ENCODE data around the gene ZNF18. TPM values are rescaled to one million over a fixed set of nuclear protein-coding genes. Genes with fewer than 3 reads are reported as not detected.

ZNF18 gene
- total RNA-seq, 1 donor from 2014 or later: 5.2 TPM

GRCh38 chr17:12037970-12038369 lies 40.7 kb upstream of the ZNF18 start:
- no peak for ATAC-seq
- intact Hi-C loops (cut with DNase I): no loop called here

GRCh38 chr17:12035673-12036072 lies 38.4 kb upstream of the ZNF18 start:
- no peak for TF ChIP-seq CTCF (IDR thresholded peaks at IDR 0.05)
- no peak overlapping the region for H3K4me3 ChIP-seq
- H3K27ac ChIP-seq: no peak overlapping the region
- ATAC-seq: no peak
- DNase-seq: no peak
- no peaks in the 10 kb centered on the region for H3K4me1 ChIP-seq
- no peaks in the 10 kb centered on the region for H3K9me3 ChIP-seq
- no peaks in the 10 kb centered on the region for H3K36me3 ChIP-seq
- no peaks in the 10 kb centered on the region for H3K27me3 ChIP-seq
- intact Hi-C loops (cut with DNase I): no loop called here

More at GRCh38 chr17:12037970-12038369, 40.7 kb upstream of the ZNF18 start:
- Histone ChIP-seq H3K9me3 (no peaks in the 10 kb centered on the region), H3K27ac (no peak overlapping the region), H3K36me3 (no peaks in the 10 kb centered on the region), H3K4me3 (no peak overlapping the region), H3K27me3 (no peaks in the 10 kb centered on the region), H3K4me1 (no peaks in the 10 kb centered on the region)
- TF ChIP-seq CTCF (IDR thresholded peaks at IDR 0.05): no peak
- no peak for DNase-seq

GRCh38 chr17:12034538-12034937 lies 37.3 kb upstream of the ZNF18 start:
- no peak overlapping the region for H3K27ac ChIP-seq
- H3K27me3 ChIP-seq: no peaks in the 10 kb centered on the region
- no peaks in the 10 kb centered on the region for H3K4me1 ChIP-seq
- no peaks in the 10 kb centered on the region for H3K36me3 ChIP-seq
- no peak for TF ChIP-seq CTCF (IDR thresholded peaks at IDR 0.05)
- H3K9me3 ChIP-seq: no peaks in the 10 kb centered on the region
- DNase-seq (no peak), ATAC-seq (no peak)
- H3K4me3 ChIP-seq: no peak overlapping the region
- intact Hi-C loops (cut with DNase I): no loop called here

- ATAC-seq: no peak
- Histone ChIP-seq H3K27me3 (no peaks in the 10 kb centered on the region), H3K36me3 (no peaks in the 10 kb centered on the region), H3K27ac (no peak overlapping the region), H3K4me3 (no peak overlapping the region), H3K4me1 (peaks cover 10% of the 10 kb centered on the region), H3K9me3 (no peaks in the 10 kb centered on the region)
- DNase-seq: no peak
- intact Hi-C loops (cut with DNase I): no loop called here
- no peak for TF ChIP-seq CTCF (IDR thresholded peaks at IDR 0.05)
Observed at GRCh38 chr17:12028611-12029010, 31.3 kb upstream of the ZNF18 start.

GRCh38 chr17:12027658-12028057 lies 30.4 kb upstream of the ZNF18 start:
- DNase-seq (no peak), ATAC-seq (no peak)
- no peak overlapping the region for H3K4me3 ChIP-seq
- no peaks in the 10 kb centered on the region for H3K27me3 ChIP-seq
- H3K4me1 ChIP-seq: peaks cover 11% of the 10 kb centered on the region
- intact Hi-C loops (cut with DNase I): no loop called here
- H3K27ac ChIP-seq: no peak overlapping the region
- H3K9me3 ChIP-seq: no peaks in the 10 kb centered on the region
- no peaks in the 10 kb centered on the region for H3K36me3 ChIP-seq
- no peak for TF ChIP-seq CTCF (IDR thresholded peaks at IDR 0.05)

GRCh38 chr17:12024327-12024726 lies 27.1 kb upstream of the ZNF18 start:
- peaks cover 27% of the 10 kb centered on the region for H3K4me1 ChIP-seq
- no peak for ATAC-seq
- no peak overlapping the region for H3K27ac ChIP-seq
- intact Hi-C loops (cut with DNase I): no loop called here
- no peaks in the 10 kb centered on the region for H3K36me3 ChIP-seq
- no peak for TF ChIP-seq CTCF (IDR thresholded peaks at IDR 0.05)
- no peak for DNase-seq
- H3K4me3 ChIP-seq: no peak overlapping the region
- no peaks in the 10 kb centered on the region for H3K27me3 ChIP-seq
- no peaks in the 10 kb centered on the region for H3K9me3 ChIP-seq

All from upper lobe of right lung (tissue), 1 donor.